HepG2 (cell line): ENCODE data around the gene LAMC1. TPM values are rescaled to one million over a fixed set of nuclear protein-coding genes. Genes with fewer than 3 reads are reported as not detected.

Experiments
- ATAC-seq: fragments of 200-7000 bp; cut with Tn5 transposase; 3 replicates; pipeline ENCODE4 v1.9.1; 2020; ENCODE audit warnings: mild to moderate bottlenecking, moderate library complexity
- BruUV-seq: library from RNA; stranded (reverse); fragments of 400-500 nt; replicated peaks from 2 replicates; lab custom pipeline; 2021; lab: Mats Ljungman, UMichigan
- CTCF ChIA-PET: fragments of 300-600 bp; formaldehyde crosslinking; extraction: SDS; loops from one replicate; lab custom pipeline; 2021; ENCODE audit warnings: low total read pairs, inconsistent platforms, low intra/inter-chr PET ratio; lab: Yijun Ruan, JAX
- POLR2A ChIA-PET: fragments of 350-600 bp; sonication (Branson Sonifier 250); formaldehyde crosslinking; loops from one replicate; lab custom pipeline; 2020; ENCODE audit warnings: antibody characterized with exemption, inconsistent platforms; lab: Yijun Ruan, JAX
- DNase-seq: peaks from one replicate; pipeline ENCODE4 v3.0.0-alpha.2; 2015; ENCODE audit warnings: low spot score
- FAIRE-seq: peaks from 3 replicates; lab custom pipeline; 2011; peaks lifted over from hg19 to GRCh38; lab: Jason Lieb, UNC
- H2AFZ ChIP-seq: one replicate; pipeline ENCODE4 v1.6.1; 2011; ENCODE audit warnings: low read length, inconsistent platforms
- H3K27ac ChIP-seq: fragments of 300-600 bp; 3 replicates; pipeline ENCODE4 v1.8.0; 2011; ENCODE audit warnings: mixed run types, mild to moderate bottlenecking, mixed read lengths, low read length, inconsistent platforms; ENCODE audit not compliant: insufficient read depth; ENCODE audit errors: extremely low read length
- H3K27me3 ChIP-seq, 2 experiments: fragments of 200-600 bp in 1 of 2; 2 replicates in 1 of 2; 3 replicates in 1 of 2; pipeline versions ENCODE4 v1.6.0 to v1.8.0; 2011; ENCODE audit warnings: low read length in 2 of 2, mild to moderate bottlenecking in 2 of 2, moderate library complexity in 2 of 2, inconsistent platforms in 1 of 2; ENCODE audit not compliant: insufficient read depth in 2 of 2, control insufficient read depth in 1 of 2
- H3K36me3 ChIP-seq, 2 experiments: fragments of 200-600 bp in 1 of 2; replicated peaks in 1 of 2; 2 replicates in 1 of 2; 3 replicates in 1 of 2; pipeline versions ENCODE4 v1.5.1 to v1.8.0; 2011; ENCODE audit warnings: low read length in 2 of 2, inconsistent platforms in 1 of 2; ENCODE audit not compliant: insufficient read depth in 2 of 2, control insufficient read depth in 1 of 2
- H3K4me1 ChIP-seq: 2 replicates; pipeline ENCODE4 v1.5.1; 2012; ENCODE audit warnings: low read length, inconsistent platforms; ENCODE audit not compliant: insufficient read depth
- H3K4me2 ChIP-seq: 2 replicates; pipeline ENCODE4 v1.6.0; 2011; ENCODE audit warnings: low read depth, low read length, inconsistent platforms
- H3K4me3 ChIP-seq, 3 experiments: fragments of 200-600 bp in 1 of 3; sonication (generic), shearing (Covaris generic) in 1 of 3; replicated peaks in 1 of 3; 2 replicates each; pipeline ENCODE4 v1.5.1; 2011 to 2016; ENCODE audit warnings: low read length in 3 of 3, inconsistent platforms in 2 of 3, low read depth in 2 of 3, mild to moderate bottlenecking in 2 of 3, control low read depth in 1 of 3, mixed read lengths in 1 of 3; ENCODE audit not compliant: insufficient read depth in 1 of 3
- H3K79me2 ChIP-seq: one replicate; pipeline ENCODE4 v1.6.1; 2011; ENCODE audit warnings: low read length, inconsistent platforms; ENCODE audit not compliant: insufficient read depth
- H3K9ac ChIP-seq: 2 replicates; pipeline ENCODE4 v1.6.0; 2011; ENCODE audit warnings: mild to moderate bottlenecking, low read depth, low read length, inconsistent platforms; ENCODE audit not compliant: insufficient read depth
- H3K9me3 ChIP-seq: 2 replicates; pipeline ENCODE4 v1.5.1; 2012; ENCODE audit warnings: mild to moderate bottlenecking, low read length
- H4K20me1 ChIP-seq: 2 replicates; pipeline ENCODE4 v1.6.0; 2011; ENCODE audit warnings: inconsistent platforms, mild to moderate bottlenecking, low read length, moderate library complexity; ENCODE audit not compliant: insufficient read depth
- ASH2L ChIP-seq: fragments of 300-600, 200-600 bp; sonication (generic); IDR thresholded peaks from 2 replicates; pipeline ENCODE4 v1.7.0; 2017; ENCODE audit warnings: low read depth, mild to moderate bottlenecking, moderate library complexity, mixed read lengths, low read length; ENCODE audit not compliant: insufficient read length
- BCL6 ChIP-seq: IDR thresholded peaks from 2 replicates; pipeline ENCODE4 v1.6.1; 2016; ENCODE audit warnings: missing genetic modification reagents, missing compliant biosample characterization
- FOXO1 ChIP-seq: sonication (generic); formaldehyde crosslinking; IDR thresholded peaks from 2 replicates; pipeline ENCODE4 v1.4.0; 2020; ENCODE audit warnings: missing genetic modification reagents
- SALL1 ChIP-seq: sonication (generic); formaldehyde crosslinking; IDR thresholded peaks from 2 replicates; pipeline ENCODE4 v1.8.0; 2022; ENCODE audit warnings: mild to moderate bottlenecking, missing genetic modification reagents
- ZFP90 ChIP-seq: sonication (generic); formaldehyde crosslinking; IDR thresholded peaks from 2 replicates; pipeline ENCODE4 v1.8.0; 2022; ENCODE audit warnings: missing genetic modification reagents, mild to moderate bottlenecking, inconsistent platforms, borderline replicate concordance
- ZNF282 ChIP-seq: fragments of 450-650 bp; IDR thresholded peaks from 2 replicates; pipeline ENCODE4 v1.6.1; 2018; ENCODE audit not compliant: partially characterized antibody
- ZNF619 ChIP-seq: sonication (generic); formaldehyde crosslinking; IDR thresholded peaks from 2 replicates; pipeline ENCODE4 v1.4.0; 2020; ENCODE audit warnings: mild to moderate bottlenecking, missing genetic modification reagents
- WGBS: methylation state at CpG from one replicate; pipeline ENCODE4 v1.1.6; 2017; ENCODE audit warnings: low lambda C conversion rate; 5-methylcytosine and 5-hydroxymethylcytosine counted together
- in situ Hi-C: cut with HindIII; loops from 2 replicates; pipeline ENCODE4 v1.10.0; 2017; ENCODE audit warnings: low pct_unique_long_range_greater_than_20kb; ENCODE audit not compliant: extremely low pct_ligation_motif_present
- intact Hi-C: fragments of 100-400 bp; cut with micrococcal nuclease; formaldehyde crosslinking; loops from one replicate; pipeline ENCODE4 v1.10.0; 2022; ENCODE audit not compliant: unreplicated experiment
- polyA plus RNA-seq, 8 experiments: library from polyadenylated mRNA; depleted of rRNA in 3 of 8; stranded (reverse) in 7 of 8; unstranded in 1 of 8; fragments of >200 nt; fragmentation: Illumina TruSeq in 4 of 8; extraction: Trizol in 4 of 8; gene quantifications; 2 replicates each; pipeline versions ENCODE4 v1.2.1 to v1.2.3, GENCODE V29; 2011 to 2016; ENCODE audit warnings: low read depth in 4 of 8, missing spikeins in 1 of 8, mixed read lengths in 1 of 8; ENCODE audit not compliant: insufficient read depth in 1 of 8
- total RNA-seq, 5 experiments: library from RNA; depleted of rRNA; stranded (reverse); fragments of >200 nt; fragmentation: Illumina TruSeq; extraction: Trizol; gene quantifications; 2 replicates each; pipeline ENCODE4 v1.2.3, GENCODE V29; 2016; ENCODE audit warnings: low read depth in 1 of 5
- TF ChIP-seq, protein P1 (sequence below): sonication (generic); formaldehyde crosslinking; IDR thresholded peaks from 2 replicates; pipeline ENCODE4 v1.5.1; 2020; ENCODE audit warnings: mild to moderate bottlenecking, missing genetic modification reagents, borderline replicate concordance
- TF ChIP-seq, protein P2 (sequence below): sonication (generic); formaldehyde crosslinking; conservative IDR thresholded peaks from 2 replicates; pipeline ENCODE4 v1.4.0; 2020; ENCODE audit warnings: missing genetic modification reagents
- TF ChIP-seq, protein P3 (sequence below): sonication (generic); formaldehyde crosslinking; IDR thresholded peaks from 2 replicates; pipeline ENCODE4 v1.5.1; 2020; ENCODE audit warnings: mild to moderate bottlenecking, missing genetic modification reagents, borderline replicate concordance

LAMC1 gene
- total and polyA plus RNA-seq, 2 of the 13 experiments (the other 11 are each of a cell fraction or from before 2014, with no cell fraction given), result 58.5 to 137 TPM

DNA sequence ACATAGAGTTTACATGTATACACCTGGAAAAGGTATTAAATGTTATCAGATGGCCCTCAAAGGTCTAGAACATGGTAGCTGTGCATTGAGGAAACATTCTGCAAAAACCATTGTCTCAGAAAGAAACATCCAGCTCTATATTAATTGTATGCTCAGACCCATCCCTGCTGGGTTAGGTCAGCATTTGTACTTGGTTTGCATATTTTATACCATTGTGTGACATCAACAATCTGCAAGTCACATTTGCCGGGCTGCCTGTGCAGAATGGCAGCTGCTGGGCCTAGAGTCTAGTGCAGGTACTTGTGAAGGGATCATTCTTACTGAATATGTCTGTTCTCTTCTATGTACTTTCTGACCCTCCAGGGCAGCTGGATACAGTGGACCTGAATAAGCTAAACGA is 119.0 kb downstream of the LAMC1 start (continued):
- TF ChIP-seq, protein P1, sequence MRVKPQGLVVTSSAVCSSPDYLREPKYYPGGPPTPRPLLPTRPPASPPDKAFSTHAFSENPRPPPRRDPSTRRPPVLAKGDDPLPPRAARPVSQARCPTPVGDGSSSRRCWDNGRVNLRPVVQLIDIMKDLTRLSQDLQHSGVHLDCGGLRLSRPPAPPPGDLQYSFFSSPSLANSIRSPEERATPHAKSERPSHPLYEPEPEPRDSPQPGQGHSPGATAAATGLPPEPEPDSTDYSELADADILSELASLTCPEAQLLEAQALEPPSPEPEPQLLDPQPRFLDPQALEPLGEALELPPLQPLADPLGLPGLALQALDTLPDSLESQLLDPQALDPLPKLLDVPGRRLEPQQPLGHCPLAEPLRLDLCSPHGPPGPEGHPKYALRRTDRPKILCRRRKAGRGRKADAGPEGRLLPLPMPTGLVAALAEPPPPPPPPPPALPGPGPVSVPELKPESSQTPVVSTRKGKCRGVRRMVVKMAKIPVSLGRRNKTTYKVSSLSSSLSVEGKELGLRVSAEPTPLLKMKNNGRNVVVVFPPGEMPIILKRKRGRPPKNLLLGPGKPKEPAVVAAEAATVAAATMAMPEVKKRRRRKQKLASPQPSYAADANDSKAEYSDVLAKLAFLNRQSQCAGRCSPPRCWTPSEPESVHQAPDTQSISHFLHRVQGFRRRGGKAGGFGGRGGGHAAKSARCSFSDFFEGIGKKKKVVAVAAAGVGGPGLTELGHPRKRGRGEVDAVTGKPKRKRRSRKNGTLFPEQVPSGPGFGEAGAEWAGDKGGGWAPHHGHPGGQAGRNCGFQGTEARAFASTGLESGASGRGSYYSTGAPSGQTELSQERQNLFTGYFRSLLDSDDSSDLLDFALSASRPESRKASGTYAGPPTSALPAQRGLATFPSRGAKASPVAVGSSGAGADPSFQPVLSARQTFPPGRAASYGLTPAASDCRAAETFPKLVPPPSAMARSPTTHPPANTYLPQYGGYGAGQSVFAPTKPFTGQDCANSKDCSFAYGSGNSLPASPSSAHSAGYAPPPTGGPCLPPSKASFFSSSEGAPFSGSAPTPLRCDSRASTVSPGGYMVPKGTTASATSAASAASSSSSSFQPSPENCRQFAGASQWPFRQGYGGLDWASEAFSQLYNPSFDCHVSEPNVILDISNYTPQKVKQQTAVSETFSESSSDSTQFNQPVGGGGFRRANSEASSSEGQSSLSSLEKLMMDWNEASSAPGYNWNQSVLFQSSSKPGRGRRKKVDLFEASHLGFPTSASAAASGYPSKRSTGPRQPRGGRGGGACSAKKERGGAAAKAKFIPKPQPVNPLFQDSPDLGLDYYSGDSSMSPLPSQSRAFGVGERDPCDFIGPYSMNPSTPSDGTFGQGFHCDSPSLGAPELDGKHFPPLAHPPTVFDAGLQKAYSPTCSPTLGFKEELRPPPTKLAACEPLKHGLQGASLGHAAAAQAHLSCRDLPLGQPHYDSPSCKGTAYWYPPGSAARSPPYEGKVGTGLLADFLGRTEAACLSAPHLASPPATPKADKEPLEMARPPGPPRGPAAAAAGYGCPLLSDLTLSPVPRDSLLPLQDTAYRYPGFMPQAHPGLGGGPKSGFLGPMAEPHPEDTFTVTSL (CRISPR knock-in tag), result no peak

DNA sequence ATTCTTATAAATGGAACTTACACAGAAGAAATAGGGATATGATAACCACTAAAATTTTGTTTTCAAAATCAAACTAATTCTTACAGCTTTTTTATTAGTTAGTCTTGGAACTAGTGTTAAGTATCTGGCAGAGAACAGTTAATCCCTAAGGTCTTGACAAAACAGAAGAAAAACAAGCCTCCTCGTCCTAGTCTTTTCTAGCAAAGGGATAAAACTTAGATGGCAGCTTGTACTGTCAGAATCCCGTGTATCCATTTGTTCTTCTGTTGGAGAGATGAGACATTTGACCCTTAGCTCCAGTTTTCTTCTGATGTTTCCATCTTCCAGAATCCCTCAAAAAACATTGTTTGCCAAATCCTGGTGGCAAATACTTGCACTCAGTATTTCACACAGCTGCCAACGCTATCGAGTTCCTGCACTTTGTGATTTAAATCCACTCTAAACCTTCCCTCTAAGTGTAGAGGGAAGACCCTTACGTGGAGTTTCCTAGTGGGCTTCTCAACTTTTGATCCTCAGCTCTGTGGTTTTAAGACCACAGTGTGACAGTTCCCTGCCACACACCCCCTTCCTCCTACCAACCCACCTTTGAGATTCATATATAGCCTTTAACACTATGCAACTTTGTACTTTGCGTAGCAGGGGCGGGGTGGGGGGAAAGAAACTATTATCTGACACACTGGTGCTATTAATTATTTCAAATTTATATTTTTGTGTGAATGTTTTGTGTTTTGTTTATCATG is 120.5 kb downstream of the LAMC1 start:
- no peak for FAIRE-seq
- Histone ChIP-seq H3K79me2 (no peaks in the 10 kb centered on the region), H3K9me3 (no peaks in the 10 kb centered on the region), H3K4me3 (no peak overlapping the region), H3K9ac (no peak overlapping the region), H4K20me1 (no peaks in the 10 kb centered on the region), H3K4me2 (no peak overlapping the region), H3K27me3 (no peaks in the 10 kb centered on the region), H3K4me1 (peaks cover 24% of the 10 kb centered on the region), H3K27ac (no peak overlapping the region), H2AFZ (no peak overlapping the region), H3K36me3 (peaks cover 4 to 18% of the 10 kb centered on the region in 2 experiments)
- BruUV-seq, result TSS peak; percentile 12
- no peak for DNase-seq
- in situ Hi-C loops, result loop anchor here (25.0 kb wide), 1 partner anchor 281 kb away; no protein-coding TSS in a partner anchor
- intact Hi-C loops, result no loop called here
- no peak for ATAC-seq
- WGBS, result 95% methylated on average over 7 of the region's 7 CpGs
- ChIA-PET POLR2A (no interaction called here), CTCF (no interaction called here)
- TF ChIP-seq ASH2L, result no peak
- no peak for TF ChIP-seq FOXO1 (CRISPR knock-in tag)
- TF ChIP-seq, protein P2, sequence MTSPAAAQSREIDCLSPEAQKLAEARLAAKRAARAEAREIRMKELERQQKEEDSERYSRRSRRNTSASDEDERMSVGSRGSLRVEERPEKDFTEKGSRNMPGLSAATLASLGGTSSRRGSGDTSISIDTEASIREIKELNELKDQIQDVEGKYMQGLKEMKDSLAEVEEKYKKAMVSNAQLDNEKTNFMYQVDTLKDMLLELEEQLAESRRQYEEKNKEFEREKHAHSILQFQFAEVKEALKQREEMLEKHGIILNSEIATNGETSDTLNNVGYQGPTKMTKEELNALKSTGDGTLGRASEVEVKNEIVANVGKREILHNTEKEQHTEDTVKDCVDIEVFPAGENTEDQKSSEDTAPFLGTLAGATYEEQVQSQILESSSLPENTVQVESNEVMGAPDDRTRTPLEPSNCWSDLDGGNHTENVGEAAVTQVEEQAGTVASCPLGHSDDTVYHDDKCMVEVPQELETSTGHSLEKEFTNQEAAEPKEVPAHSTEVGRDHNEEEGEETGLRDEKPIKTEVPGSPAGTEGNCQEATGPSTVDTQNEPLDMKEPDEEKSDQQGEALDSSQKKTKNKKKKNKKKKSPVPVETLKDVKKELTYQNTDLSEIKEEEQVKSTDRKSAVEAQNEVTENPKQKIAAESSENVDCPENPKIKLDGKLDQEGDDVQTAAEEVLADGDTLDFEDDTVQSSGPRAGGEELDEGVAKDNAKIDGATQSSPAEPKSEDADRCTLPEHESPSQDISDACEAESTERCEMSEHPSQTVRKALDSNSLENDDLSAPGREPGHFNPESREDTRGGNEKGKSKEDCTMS (CRISPR knock-in tag), result no peak
- TF ChIP-seq ZNF619 (CRISPR knock-in tag), result no peak
- no peak for TF ChIP-seq BCL6 (CRISPR knock-in tag)
- TF ChIP-seq ZNF282, result no peak
- TF ChIP-seq SALL1 (CRISPR knock-in tag), result no peak
- TF ChIP-seq ZFP90, result no peak
- TF ChIP-seq, protein P3, sequence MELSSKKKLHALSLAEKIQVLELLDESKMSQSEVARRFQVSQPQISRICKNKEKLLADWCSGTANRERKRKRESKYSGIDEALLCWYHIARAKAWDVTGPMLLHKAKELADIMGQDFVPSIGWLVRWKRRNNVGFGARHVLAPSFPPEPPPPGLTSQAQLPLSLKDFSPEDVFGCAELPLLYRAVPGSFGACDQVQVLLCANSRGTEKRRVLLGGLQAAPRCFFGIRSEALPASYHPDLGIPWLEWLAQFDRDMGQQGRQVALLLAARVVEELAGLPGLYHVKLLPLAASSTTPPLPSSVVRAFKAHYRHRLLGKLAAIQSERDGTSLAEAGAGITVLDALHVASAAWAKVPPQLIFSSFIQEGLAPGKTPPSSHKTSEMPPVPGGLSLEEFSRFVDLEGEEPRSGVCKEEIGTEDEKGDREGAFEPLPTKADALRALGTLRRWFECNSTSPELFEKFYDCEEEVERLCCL, result no peak
